GM12878 (cell line): ENCODE measurements around the gene ZNF827. TPM values are rescaled to one million over a fixed set of nuclear protein-coding genes. Genes with fewer than 3 reads are reported as not detected.

ENCODE experiments used
- ATAC-seq: fragments of 200-7000 bp; cut with Tn5 transposase; 3 replicates; pipeline ENCODE4 v1.9.1; 2020; ENCODE audit warnings: mild to moderate bottlenecking, moderate library complexity
- BruUV-seq: library from RNA; stranded (reverse); fragments of 400-500 nt; replicated peaks from 2 replicates; lab custom pipeline; 2021; lab: Mats Ljungman, UMichigan
- CTCF ChIA-PET: fragments of 300-600 bp; sonication (Branson Sonifier 250); formaldehyde crosslinking; extraction: SDS; loops from one replicate; lab custom pipeline; 2021; ENCODE audit warnings: inconsistent platforms; lab: Yijun Ruan, JAX
- POLR2A ChIA-PET: fragments of 350-600 bp; formaldehyde crosslinking; extraction: SDS; loops from one replicate; lab custom pipeline; 2021; ENCODE audit warnings: inconsistent platforms; lab: Charles Lee
- RAD21 ChIA-PET: fragments of 300-600 bp; sonication (Branson Sonifier 250); formaldehyde crosslinking; loops from one replicate; lab custom pipeline; 2023; ENCODE audit warnings: antibody characterized with exemption; ENCODE audit not compliant: unreplicated experiment; lab: Charles Lee
- SMC1A ChIA-PET: fragments of 300-600 bp; sonication (Branson Sonifier 250); formaldehyde crosslinking; loops from one replicate; lab custom pipeline; 2023; ENCODE audit not compliant: unreplicated experiment, uncharacterized antibody; lab: Charles Lee
- DNase-seq: peaks from one replicate; pipeline ENCODE4 v3.0.0-alpha.2; 2011; ENCODE audit warnings: low read depth, low spot score
- FAIRE-seq: peaks from 3 replicates; lab custom pipeline; 2011; peaks lifted over from hg19 to GRCh38; lab: Jason Lieb, UNC
- H2AFZ ChIP-seq: 2 replicates; pipeline ENCODE4 v1.6.0; 2011; ENCODE audit warnings: low read depth, low read length, control low read depth; ENCODE audit not compliant: control insufficient read depth
- H3K27ac ChIP-seq: 2 replicates; pipeline ENCODE4 v1.5.1; 2011; ENCODE audit warnings: control low read depth; ENCODE audit not compliant: control insufficient read depth, insufficient read depth
- H3K27me3 ChIP-seq, 2 experiments: replicated peaks in 1 of 2; 2 replicates each; pipeline versions ENCODE4 v1.6.0 to v1.6.1; 2011; ENCODE audit warnings: low read length in 1 of 2; ENCODE audit not compliant: control insufficient read depth in 2 of 2, insufficient read depth in 2 of 2
- H3K36me3 ChIP-seq, 2 experiments: 2 replicates each; pipeline ENCODE4 v1.5.1; 2011; ENCODE audit warnings: low read length in 1 of 2; ENCODE audit not compliant: control insufficient read depth in 2 of 2, insufficient read depth in 2 of 2
- H3K4me1 ChIP-seq: 2 replicates; pipeline ENCODE4 v1.6.1; 2011; ENCODE audit warnings: mild to moderate bottlenecking, low read length, moderate library complexity, mixed read lengths; ENCODE audit not compliant: control insufficient read depth, insufficient read depth
- H3K4me2 ChIP-seq: 2 replicates; pipeline ENCODE4 v1.6.0; 2011; ENCODE audit warnings: control low read depth; ENCODE audit not compliant: control insufficient read depth, insufficient read depth
- H3K4me3 ChIP-seq: fragments of 200-600 bp; sonication (generic); 2 replicates; pipeline ENCODE4 v1.5.1; 2016
- H3K79me2 ChIP-seq: 2 replicates; pipeline ENCODE4 v1.6.0; 2011; ENCODE audit warnings: low read length; ENCODE audit not compliant: control insufficient read depth, insufficient read depth
- H3K9ac ChIP-seq: 2 replicates; pipeline ENCODE4 v1.8.0; 2011; ENCODE audit warnings: low read length, control low read depth, mixed read lengths; ENCODE audit not compliant: control insufficient read depth, insufficient read depth
- H3K9me3 ChIP-seq: replicated peaks from 3 replicates; pipeline ENCODE4 v1.5.1; 2011; ENCODE audit warnings: mild to moderate bottlenecking, low read length; ENCODE audit not compliant: control insufficient read depth, insufficient read depth
- H4K20me1 ChIP-seq: 2 replicates; pipeline ENCODE4 v1.6.0; 2011; ENCODE audit not compliant: control insufficient read depth, insufficient read depth
- EP300 ChIP-seq, 2 experiments: fragments of 150-350 bp in 1 of 2; IDR thresholded peaks; 2 replicates each; pipeline ENCODE4 v1.6.1; 2011 to 2012; ENCODE audit warnings: low read depth in 2 of 2, low read length in 2 of 2, borderline replicate concordance in 1 of 2, improper control_type of control experiment in 1 of 2, inconsistent platforms in 1 of 2; ENCODE audit not compliant: control insufficient read depth in 1 of 2
- NRF1 ChIP-seq: conservative IDR thresholded peaks from 2 replicates; pipeline ENCODE4 v1.6.1; 2011; ENCODE audit warnings: mild to moderate bottlenecking, low read depth, low read length, improper control_type of control experiment
- POLR2A ChIP-seq: IDR thresholded peaks from 2 replicates; pipeline ENCODE4 v1.6.1; 2011; ENCODE audit warnings: low read depth, mild to moderate bottlenecking, low read length
- POLR2AphosphoS2 ChIP-seq: IDR thresholded peaks from 2 replicates; pipeline ENCODE4 v1.6.1; 2011; ENCODE audit warnings: low read depth, mild to moderate bottlenecking, low read length, improper control_type of control experiment, moderate library complexity
- POU2F2 ChIP-seq: IDR thresholded peaks from 3 replicates; pipeline ENCODE4 v1.6.1; 2011; ENCODE audit warnings: low read depth, mild to moderate bottlenecking, low read length, borderline replicate concordance
- STAT1 ChIP-seq: fragments of 450-650 bp; conservative IDR thresholded peaks from 2 replicates; pipeline ENCODE4 v1.6.1; 2014; ENCODE audit warnings: antibody characterized with exemption, mild to moderate bottlenecking
- ZBTB40 ChIP-seq: fragments of 450-650 bp; IDR thresholded peaks from 2 replicates; pipeline ENCODE4 v1.6.1; 2016; ENCODE audit warnings: mild to moderate bottlenecking, moderate library complexity, borderline replicate concordance
- WGBS: methylation state at CpG from one replicate; pipeline ENCODE4 v1.1.6; 2016; ENCODE audit warnings: low lambda C conversion rate; ENCODE audit not compliant: insufficient replicate concordance, insufficient coverage; ENCODE audit errors: missing lambda C conversion rate; 5-methylcytosine and 5-hydroxymethylcytosine counted together
- in situ Hi-C: fragments of 300-500 bp; cut with MboI; formaldehyde crosslinking; loops from 9 replicates; pipeline ENCODE4 v1.14.3; 2018; ENCODE audit warnings: mixed read lengths
- intact Hi-C: fragments of 100-400 bp; cut with micrococcal nuclease; formaldehyde crosslinking; loops from one replicate; pipeline ENCODE4 v1.14.2; 2022; ENCODE audit not compliant: unreplicated experiment
- polyA plus RNA-seq, 11 experiments: library from polyadenylated mRNA; depleted of rRNA in 4 of 11; unstranded in 6 of 11; stranded (reverse) in 5 of 11; fragments of >200 nt; fragmentation: Nextera tagmentation in 4 of 11; fragmentation: Illumina TruSeq in 1 of 11; extraction: Ambion mirVana in 4 of 11; extraction: Trizol in 1 of 11; gene quantifications; 1 replicate in 1 of 11; 2 replicates in 10 of 11; pipeline versions ENCODE4 v1.2.1 to v1.2.3, GENCODE V29; 2011 to 2016; ENCODE audit warnings: inconsistent platforms in 2 of 11, missing spikeins in 2 of 11, low read depth in 1 of 11
- total RNA-seq, 4 experiments: library from RNA; depleted of rRNA in 3 of 4; stranded (reverse); fragments of >200 nt in 3 of 4; fragmentation: Illumina TruSeq in 1 of 4; extraction: Trizol in 1 of 4; gene quantifications; 2 replicates each; pipeline versions ENCODE4 v1.2.1 to v1.2.3, GENCODE V29; 2013 to 2021

ZNF827 gene
- total and polyA plus RNA-seq, 10 of the 15 experiments (the other 5 are each of a cell fraction or from before 2014, with no cell fraction given), result 3.8 to 31.5 (median 13.6) TPM

- no peak; a peak in 1 of 4 replicates for TF ChIP-seq EP300 (IDR thresholded peaks at IDR 0.05; ENCODE audit: borderline replicate concordance in 1 of 2, control insufficient read depth in 1 of 2, low read depth in 2 of 2, low read length in 2 of 2)
- no peak for TF ChIP-seq NRF1
- TF ChIP-seq STAT1, result no peak
- no peak for TF ChIP-seq POLR2AphosphoS2
Measured at GRCh38 chr4:145773581-145774234, 164.9 kb downstream of the ZNF827 start (continued).

DNA sequence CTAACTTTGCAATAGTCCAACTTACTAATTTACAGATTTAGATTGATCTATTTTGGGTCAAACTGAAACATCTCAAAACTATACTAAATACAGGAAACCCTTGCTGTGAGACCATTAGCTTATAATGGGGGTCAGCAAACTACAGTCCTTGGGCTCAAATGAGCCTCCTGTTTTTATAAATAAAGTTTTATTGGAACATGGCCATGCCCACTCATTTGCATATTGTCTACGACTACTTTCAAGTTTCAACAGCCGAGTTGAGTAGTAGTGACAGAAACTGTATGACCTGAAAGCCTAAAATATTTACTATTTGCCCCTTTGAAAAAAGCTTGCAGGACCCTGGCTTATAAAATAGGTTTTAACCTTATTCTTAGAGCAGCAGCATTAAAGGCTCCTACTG, 166.3 kb downstream of the ZNF827 start:
- no peak for DNase-seq

More for the DNA sequence above, 166.3 kb downstream of the ZNF827 start:
- ChIA-PET POLR2A (interaction anchor here (0.5 kb wide), 1 partner anchor 164 kb away, joined by 3 read pairs; no protein-coding TSS in a partner anchor), SMC1A (interaction anchor here (1.0 to 1.5 kb wide), 2 partner anchors 46 to 146 kb away, joined by 3 to 6 read pairs; no protein-coding TSS in a partner anchor), RAD21 (interaction anchor here (0.8 kb wide), 1 partner anchor 159 kb away, joined by 3 read pairs; no protein-coding TSS in a partner anchor), CTCF (interaction anchor here (1.2 kb wide), 1 partner anchor 23 kb away, joined by 3 read pairs; no protein-coding TSS in a partner anchor)
- TF ChIP-seq POLR2A, result no peak
- peak; percentile 92 for TF ChIP-seq ZBTB40
- peak; percentile 81; the same call in 2 of the 3 replicates for TF ChIP-seq POU2F2
- Histone ChIP-seq H2AFZ (no peak overlapping the region), H3K4me3 (no peak overlapping the region), H4K20me1 (no peaks in the 10 kb centered on the region), H3K27ac (peak overlapping the region; percentile 40; the same call in 1 of the 2 replicates), H3K9ac (no peak overlapping the region), H3K27me3 (no peaks in the 10 kb centered on the region), H3K9me3 (peaks cover 4% of the 10 kb centered on the region; the same call in 2 of the 3 replicates), H3K79me2 (no peaks in the 10 kb centered on the region), H3K4me1 (peaks cover 35% of the 10 kb centered on the region), H3K4me2 (no peak overlapping the region), H3K36me3 (peaks cover 11 to 13% of the 10 kb centered on the region in 2 experiments)
- BruUV-seq, result no TSS peak
- no peak for ATAC-seq
- FAIRE-seq, result no peak
- intact Hi-C loops, result no loop called here
- in situ Hi-C loops, result no loop called here
- 36% methylated on average over 2 of the region's 2 CpGs for WGBS
